Measurements from ENCODE around the gene SV2B. TPM values are rescaled to one million over a fixed set of nuclear protein-coding genes. Genes with fewer than 3 reads are reported as not detected.

The SV2B gene
- total and polyA plus RNA-seq, 12 donors = 0.16 to 7.5 (median 3.0) TPM

GRCh38 chr15:91302588-91303439 is 202.8 kb downstream of the SV2B start:
- H3K9me3 ChIP-seq (replicated peaks in 1 of 3) = no peaks in the 10 kb centered on the region
- intact Hi-C loops (cut with DNase I) = loop anchor here (5.0 to 10.0 kb wide), 5 partner anchors 219 to 779 kb away; partner anchors contain the start of gene SLCO3A1 (in 1 of the 2)
- H3K4me1 ChIP-seq (replicated peaks in 1 of 2) = no peaks in the 10 kb centered on the region
- WGBS, 4 donors = 17 to 22% (median 20%) methylated on average over 11 of the region's 11 CpGs
- no peak overlapping the region for H3K27ac ChIP-seq
- H3K4me3 ChIP-seq = no peak overlapping the region
- peak in 6 of 7 donors; percentile 34 to 58 (median 45) for DNase-seq
- peaks cover 7% of the 10 kb centered on the region for H3K27me3 ChIP-seq
- no peaks in the 10 kb centered on the region for H3K36me3 ChIP-seq (replicated peaks in 1 of 2)
- TF ChIP-seq, protein P1, sequence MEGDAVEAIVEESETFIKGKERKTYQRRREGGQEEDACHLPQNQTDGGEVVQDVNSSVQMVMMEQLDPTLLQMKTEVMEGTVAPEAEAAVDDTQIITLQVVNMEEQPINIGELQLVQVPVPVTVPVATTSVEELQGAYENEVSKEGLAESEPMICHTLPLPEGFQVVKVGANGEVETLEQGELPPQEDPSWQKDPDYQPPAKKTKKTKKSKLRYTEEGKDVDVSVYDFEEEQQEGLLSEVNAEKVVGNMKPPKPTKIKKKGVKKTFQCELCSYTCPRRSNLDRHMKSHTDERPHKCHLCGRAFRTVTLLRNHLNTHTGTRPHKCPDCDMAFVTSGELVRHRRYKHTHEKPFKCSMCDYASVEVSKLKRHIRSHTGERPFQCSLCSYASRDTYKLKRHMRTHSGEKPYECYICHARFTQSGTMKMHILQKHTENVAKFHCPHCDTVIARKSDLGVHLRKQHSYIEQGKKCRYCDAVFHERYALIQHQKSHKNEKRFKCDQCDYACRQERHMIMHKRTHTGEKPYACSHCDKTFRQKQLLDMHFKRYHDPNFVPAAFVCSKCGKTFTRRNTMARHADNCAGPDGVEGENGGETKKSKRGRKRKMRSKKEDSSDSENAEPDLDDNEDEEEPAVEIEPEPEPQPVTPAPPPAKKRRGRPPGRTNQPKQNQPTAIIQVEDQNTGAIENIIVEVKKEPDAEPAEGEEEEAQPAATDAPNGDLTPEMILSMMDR (IDR thresholded peaks at IDR 0.05) = peak; percentile 48 to 84 (median 77)
- no peak for TF ChIP-seq POLR2A (IDR thresholded peaks at IDR 0.05)

GRCh38 chr15:91304210-91304609 is 204.2 kb downstream of the SV2B start:
- DNase-seq = no peak
- Histone ChIP-seq H3K4me1 (replicated peaks in 1 of 2) (no peaks in the 10 kb centered on the region), H3K27ac (no peak overlapping the region), H3K27me3 (peaks cover 7% of the 10 kb centered on the region), H3K4me3 (no peak overlapping the region), H3K36me3 (replicated peaks in 1 of 2) (no peaks in the 10 kb centered on the region), H3K9me3 (replicated peaks in 1 of 3) (no peaks in the 10 kb centered on the region)
- intact Hi-C loops (cut with DNase I) = loop anchor here (5.0 to 10.0 kb wide), 5 partner anchors 218 to 778 kb away; partner anchors contain the start of gene SLCO3A1 (in 1 of the 2)
- TF ChIP-seq POLR2A (IDR thresholded peaks at IDR 0.05) = no peak
- TF ChIP-seq, protein P1 (IDR thresholded peaks at IDR 0.05) = no peak
- 75 to 87% (median 79%) methylated on average over 2 of the region's 2 CpGs for WGBS, 4 donors

GRCh38 chr15:91304786-91305185 is 204.7 kb downstream of the SV2B start:
- WGBS, 4 donors = 76 to 80% (median 77%) methylated on average over 6 of the region's 6 CpGs
- Histone ChIP-seq H3K4me3 (no peak overlapping the region), H3K36me3 (replicated peaks in 1 of 2) (no peaks in the 10 kb centered on the region), H3K9me3 (replicated peaks in 1 of 3) (no peaks in the 10 kb centered on the region), H3K27ac (no peak overlapping the region), H3K27me3 (peaks cover 7% of the 10 kb centered on the region), H3K4me1 (replicated peaks in 1 of 2) (no peaks in the 10 kb centered on the region)
- TF ChIP-seq, protein P1 (IDR thresholded peaks at IDR 0.05) = no peak
- TF ChIP-seq POLR2A (IDR thresholded peaks at IDR 0.05) = no peak
- no peak for DNase-seq
- intact Hi-C loops (cut with DNase I) = loop anchor here (5.0 to 10.0 kb wide), 5 partner anchors 218 to 778 kb away; partner anchors contain the start of gene SLCO3A1 (in 1 of the 2)

GRCh38 chr15:91306144-91306543 is 206.1 kb downstream of the SV2B start:
- WGBS, 4 donors = 78 to 91% (median 85%) methylated on average over 7 of the region's 7 CpGs
- no peaks in the 10 kb centered on the region for H3K9me3 ChIP-seq (replicated peaks in 1 of 3)

More at GRCh38 chr15:91306144-91306543, 206.1 kb downstream of the SV2B start:
- DNase-seq = no peak
- Histone ChIP-seq H3K4me3 (no peak overlapping the region), H3K27me3 (peaks cover 7% of the 10 kb centered on the region), H3K36me3 (replicated peaks in 1 of 2) (no peaks in the 10 kb centered on the region), H3K4me1 (replicated peaks in 1 of 2) (no peaks in the 10 kb centered on the region), H3K27ac (no peak overlapping the region)
- intact Hi-C loops (cut with DNase I) = loop anchor here in 1 of 2 donors (10.0 kb wide), 1 partner anchor 769 kb away; no protein-coding TSS in a partner anchor
- TF ChIP-seq, protein P1 (IDR thresholded peaks at IDR 0.05) = no peak
- no peak for TF ChIP-seq POLR2A (IDR thresholded peaks at IDR 0.05)

All from adrenal gland (tissue), 12 donors.